ENCODE data around the gene MESD.

- TF ChIP-seq CTCF (conservative IDR thresholded peaks at IDR 0.05; ENCODE audit: low read depth, low read length) (no peak), EZH2 (IDR thresholded peaks at IDR 0.05; ENCODE audit: low read length, unreplicated experiment) (no peak)
Observed at GRCh38 chr15:80967991-80968510, 21.6 kb downstream of the MESD start.

Data from PC-3 (cell line).